ENCODE data around the gene ESR1. TPM values are rescaled to one million over a fixed set of nuclear protein-coding genes. Genes with fewer than 3 reads are reported as not detected.

Gene ESR1
- total and polyA plus RNA-seq, 2 donors (not counting 3 experiments of a cell fraction or from before 2014, with no cell fraction given), result 0.01 TPM; not detected in 1

DNA sequence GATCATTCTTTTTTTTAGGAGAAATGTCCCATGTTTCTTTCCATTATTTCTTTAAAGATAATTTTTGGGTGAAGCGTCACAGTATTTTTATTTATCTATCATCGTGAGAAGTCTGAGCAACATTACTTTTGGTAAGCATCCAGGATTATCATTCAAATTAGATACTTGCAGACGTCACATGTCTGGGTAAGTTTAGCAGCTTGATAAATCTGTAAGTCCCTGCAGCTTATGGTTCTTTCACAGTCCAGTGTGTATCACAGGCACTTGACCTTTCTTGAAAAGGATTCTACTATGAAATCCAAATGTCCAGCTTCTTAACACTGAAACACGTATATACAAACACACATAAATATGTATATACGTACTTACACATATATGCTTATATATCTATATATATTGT lies 359.4 kb downstream of the ESR1 start:
- POLR2A ChIA-PET, result no interaction called here
- Histone ChIP-seq H3K27me3 (ENCODE audit: control insufficient read depth in 2 of 2, insufficient read depth in 2 of 2, low read length in 2 of 2) (no peaks in the 10 kb centered on the region), H3K9me1 (replicated peaks; ENCODE audit: control insufficient read depth, extremely low read depth, insufficient read depth, low read length) (no peaks in the 10 kb centered on the region), H3K9me3 (replicated peaks; ENCODE audit: control insufficient read depth, insufficient read depth, low read length) (no peaks in the 10 kb centered on the region), H3K36me3 (ENCODE audit: control insufficient read depth in 2 of 2, extremely low read depth in 1 of 2, insufficient read depth in 2 of 2, low read length in 2 of 2) (no peaks in the 10 kb centered on the region), H3K9ac (replicated peaks; ENCODE audit: extremely low read depth, insufficient read depth, low read length) (no peak overlapping the region), H3K4me1 (ENCODE audit: control insufficient read depth, extremely low read depth, insufficient read depth, low read length) (peaks cover under 1% of the 10 kb centered on the region), H3K27ac (ENCODE audit: insufficient read depth, low read depth, low read length) (no peak overlapping the region), H3K4me2 (ENCODE audit: insufficient read depth, low read length) (no peak overlapping the region), H3K4me3 (replicated peaks in 1 of 3; ENCODE audit: insufficient read depth in 1 of 3, low read depth in 1 of 3, low read length in 3 of 3) (no peak overlapping the region), H3K79me2 (ENCODE audit: control insufficient read depth, insufficient read depth, low read length) (no peaks in the 10 kb centered on the region), H4K20me1 (replicated peaks; ENCODE audit: control insufficient read depth, extremely low read depth, insufficient read depth, low read length) (no peaks in the 10 kb centered on the region), H2AFZ (ENCODE audit: low read depth, low read length) (no peak overlapping the region)
- FAIRE-seq, result no peak
- BruUV-seq (replicated peaks), result no TSS peak
- intact Hi-C loops (cut with micrococcal nuclease), result no loop called here
- no peak for TF ChIP-seq POLR2A (IDR thresholded peaks at IDR 0.05; ENCODE audit: low read depth, low read length)
- dilution Hi-C loops (cut with MboI; ENCODE audit: extremely low pct_ligation_motif_present, low sequenced_read_pairs), result no loop called here
- no peak for DNase-seq (ENCODE audit: low read depth, low spot score)
- CTCF ChIA-PET, result no interaction called here

GRCh38 chr6:152167641-152168603 lies 360.4 kb downstream of the ESR1 start:
- ChIA-PET CTCF (interaction anchor here (1.0 kb wide), 2 partner anchors 8 to 43 kb away, joined by 3 to 5 read pairs; no protein-coding TSS in a partner anchor), POLR2A (no interaction called here)
- Histone ChIP-seq H3K9ac (replicated peaks; ENCODE audit: extremely low read depth, insufficient read depth, low read length) (no peak overlapping the region), H3K9me3 (replicated peaks; ENCODE audit: control insufficient read depth, insufficient read depth, low read length) (no peaks in the 10 kb centered on the region), H3K4me3 (replicated peaks in 1 of 3; ENCODE audit: insufficient read depth in 1 of 3, low read depth in 1 of 3, low read length in 3 of 3) (no peak overlapping the region), H3K4me2 (ENCODE audit: insufficient read depth, low read length) (no peak overlapping the region), H3K79me2 (ENCODE audit: control insufficient read depth, insufficient read depth, low read length) (no peaks in the 10 kb centered on the region), H2AFZ (ENCODE audit: low read depth, low read length) (no peak overlapping the region), H3K27ac (ENCODE audit: insufficient read depth, low read depth, low read length) (no peak overlapping the region), H3K36me3 (ENCODE audit: control insufficient read depth in 2 of 2, extremely low read depth in 1 of 2, insufficient read depth in 2 of 2, low read length in 2 of 2) (no peaks in the 10 kb centered on the region), H3K9me1 (replicated peaks; ENCODE audit: control insufficient read depth, extremely low read depth, insufficient read depth, low read length) (no peaks in the 10 kb centered on the region), H3K27me3 (ENCODE audit: control insufficient read depth in 2 of 2, insufficient read depth in 2 of 2, low read length in 2 of 2) (no peaks in the 10 kb centered on the region), H4K20me1 (replicated peaks; ENCODE audit: control insufficient read depth, extremely low read depth, insufficient read depth, low read length) (no peaks in the 10 kb centered on the region), H3K4me1 (ENCODE audit: control insufficient read depth, extremely low read depth, insufficient read depth, low read length) (no peaks in the 10 kb centered on the region)
- TF ChIP-seq POLR2A (IDR thresholded peaks at IDR 0.05; ENCODE audit: low read depth, low read length) (no peak), EZH2 (IDR thresholded peaks at IDR 0.05; ENCODE audit: borderline replicate concordance, low read depth, low read length, severe bottlenecking) (no peak), JUN (IDR thresholded peaks at IDR 0.05; ENCODE audit: borderline replicate concordance, insufficient read depth, insufficient read length, low read depth) (no peak)
- intact Hi-C loops (cut with micrococcal nuclease) (no loop called here), dilution Hi-C loops (cut with MboI; ENCODE audit: extremely low pct_ligation_motif_present, low sequenced_read_pairs) (no loop called here)
- no TSS peak for BruUV-seq (replicated peaks)
- FAIRE-seq (no peak), DNase-seq (ENCODE audit: low read depth, low spot score) (no peak)
